ENCODE results near the gene MBP.

The MBP gene

DNA sequence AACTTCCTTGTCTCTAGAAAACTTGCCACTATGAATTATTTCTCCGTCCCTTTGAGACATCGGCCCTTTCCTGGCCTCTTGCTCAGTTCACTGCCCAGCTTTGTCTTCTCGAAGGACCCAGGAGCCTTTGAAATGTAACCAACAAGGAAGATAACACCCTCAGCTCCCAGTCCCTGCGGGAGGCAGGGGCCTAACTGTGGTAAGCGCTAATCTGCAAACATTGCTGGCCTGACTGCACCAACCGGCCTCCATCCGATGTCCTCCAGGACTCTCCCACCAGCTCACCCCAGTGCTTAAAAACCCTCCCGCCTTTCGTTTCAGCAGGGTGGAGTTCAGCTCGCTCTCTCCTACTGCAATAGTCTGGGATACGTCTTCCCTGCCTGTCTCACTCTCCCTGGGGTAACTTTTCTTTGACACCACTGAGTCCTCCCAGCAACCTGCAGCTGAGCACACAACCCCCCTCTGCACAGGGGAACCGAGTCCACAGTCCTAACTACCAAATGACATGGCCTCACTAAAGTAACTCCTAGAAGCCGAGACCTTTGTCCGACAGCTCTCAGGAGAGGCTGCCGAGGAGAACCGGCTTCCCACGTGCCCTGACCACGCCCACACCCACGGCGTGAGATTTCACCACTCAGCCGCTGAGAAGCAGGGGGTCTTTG is 76.1 kb downstream of the MBP start:
- Histone ChIP-seq H3K4me3 (ENCODE audit: severe bottlenecking) (no peak overlapping the region), H3K27me3 (ENCODE audit: insufficient read depth, poor library complexity, severe bottlenecking) (no peaks in the 10 kb centered on the region), H3K4me1 (ENCODE audit: insufficient read depth, poor library complexity, severe bottlenecking) (no peaks in the 10 kb centered on the region), H3K36me3 (ENCODE audit: low read depth) (no peaks in the 10 kb centered on the region; the same call in 1 of the 2 replicates), H3K9me3 (ENCODE audit: severe bottlenecking) (no peaks in the 10 kb centered on the region), H3K27ac (ENCODE audit: poor library complexity, severe bottlenecking) (no peak overlapping the region)
- ATAC-seq (ENCODE audit: low read depth) = no peak
- TF ChIP-seq, protein P1, sequence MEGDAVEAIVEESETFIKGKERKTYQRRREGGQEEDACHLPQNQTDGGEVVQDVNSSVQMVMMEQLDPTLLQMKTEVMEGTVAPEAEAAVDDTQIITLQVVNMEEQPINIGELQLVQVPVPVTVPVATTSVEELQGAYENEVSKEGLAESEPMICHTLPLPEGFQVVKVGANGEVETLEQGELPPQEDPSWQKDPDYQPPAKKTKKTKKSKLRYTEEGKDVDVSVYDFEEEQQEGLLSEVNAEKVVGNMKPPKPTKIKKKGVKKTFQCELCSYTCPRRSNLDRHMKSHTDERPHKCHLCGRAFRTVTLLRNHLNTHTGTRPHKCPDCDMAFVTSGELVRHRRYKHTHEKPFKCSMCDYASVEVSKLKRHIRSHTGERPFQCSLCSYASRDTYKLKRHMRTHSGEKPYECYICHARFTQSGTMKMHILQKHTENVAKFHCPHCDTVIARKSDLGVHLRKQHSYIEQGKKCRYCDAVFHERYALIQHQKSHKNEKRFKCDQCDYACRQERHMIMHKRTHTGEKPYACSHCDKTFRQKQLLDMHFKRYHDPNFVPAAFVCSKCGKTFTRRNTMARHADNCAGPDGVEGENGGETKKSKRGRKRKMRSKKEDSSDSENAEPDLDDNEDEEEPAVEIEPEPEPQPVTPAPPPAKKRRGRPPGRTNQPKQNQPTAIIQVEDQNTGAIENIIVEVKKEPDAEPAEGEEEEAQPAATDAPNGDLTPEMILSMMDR (IDR thresholded peaks at IDR 0.05; ENCODE audit: poor library complexity, severe bottlenecking) = no peak
- DNase-seq (ENCODE audit: low spot score) = no peak

DNA sequence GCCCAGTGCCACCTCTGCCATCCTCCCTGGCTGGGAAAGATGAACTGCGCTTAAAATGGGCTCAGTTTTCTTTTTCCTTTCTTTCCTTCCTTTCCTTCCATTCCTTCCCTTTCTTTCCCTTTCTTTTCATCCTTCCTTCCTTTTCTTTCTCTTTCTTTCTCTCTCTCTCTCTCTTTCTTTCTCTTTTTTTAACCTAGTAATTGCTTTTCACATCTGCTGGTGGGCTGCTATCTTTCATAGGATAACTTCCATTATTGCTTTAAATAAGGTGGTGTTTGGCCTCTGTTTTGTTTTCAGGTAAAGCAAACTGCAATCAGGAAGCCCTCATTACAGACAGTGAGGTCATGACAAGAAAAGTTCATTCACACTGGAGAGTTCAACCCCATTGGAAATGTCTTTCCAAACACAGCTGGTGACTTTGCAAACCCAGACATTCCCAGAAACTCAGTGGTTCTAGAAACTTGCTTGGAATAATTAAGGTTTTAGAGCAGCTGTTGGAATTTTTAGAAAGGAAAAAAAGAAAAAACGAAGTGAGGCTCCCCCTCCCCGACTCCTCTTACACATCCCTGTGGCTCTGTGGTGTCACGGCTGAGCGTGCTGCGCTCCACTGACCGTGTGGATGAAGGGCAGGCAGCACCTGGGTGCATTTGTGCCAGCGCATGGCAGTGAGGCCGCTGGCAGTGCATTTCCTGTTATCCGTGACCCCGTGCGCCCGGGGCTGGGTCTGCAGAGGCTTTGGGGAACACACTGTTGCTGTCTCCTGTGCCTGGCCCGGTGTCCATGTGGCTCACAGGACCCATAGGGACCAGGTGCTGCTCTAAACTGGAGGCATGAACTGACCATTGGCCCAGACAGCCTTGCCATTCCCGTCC is 76.9 kb downstream of the MBP start:
- H3K9me3 ChIP-seq (ENCODE audit: severe bottlenecking) = no peaks in the 10 kb centered on the region
- no peak overlapping the region for H3K27ac ChIP-seq (ENCODE audit: poor library complexity, severe bottlenecking)
- TF ChIP-seq, protein P1 (IDR thresholded peaks at IDR 0.05; ENCODE audit: poor library complexity, severe bottlenecking) = no peak
- H3K4me1 ChIP-seq (ENCODE audit: insufficient read depth, poor library complexity, severe bottlenecking) = no peaks in the 10 kb centered on the region
- ATAC-seq (ENCODE audit: low read depth) = no peak
- DNase-seq (ENCODE audit: low spot score) = no peak
- no peaks in the 10 kb centered on the region; the same call in 1 of the 2 replicates for H3K36me3 ChIP-seq (ENCODE audit: low read depth)
- no peak overlapping the region for H3K4me3 ChIP-seq (ENCODE audit: severe bottlenecking)
- no peaks in the 10 kb centered on the region for H3K27me3 ChIP-seq (ENCODE audit: insufficient read depth, poor library complexity, severe bottlenecking)

DNA sequence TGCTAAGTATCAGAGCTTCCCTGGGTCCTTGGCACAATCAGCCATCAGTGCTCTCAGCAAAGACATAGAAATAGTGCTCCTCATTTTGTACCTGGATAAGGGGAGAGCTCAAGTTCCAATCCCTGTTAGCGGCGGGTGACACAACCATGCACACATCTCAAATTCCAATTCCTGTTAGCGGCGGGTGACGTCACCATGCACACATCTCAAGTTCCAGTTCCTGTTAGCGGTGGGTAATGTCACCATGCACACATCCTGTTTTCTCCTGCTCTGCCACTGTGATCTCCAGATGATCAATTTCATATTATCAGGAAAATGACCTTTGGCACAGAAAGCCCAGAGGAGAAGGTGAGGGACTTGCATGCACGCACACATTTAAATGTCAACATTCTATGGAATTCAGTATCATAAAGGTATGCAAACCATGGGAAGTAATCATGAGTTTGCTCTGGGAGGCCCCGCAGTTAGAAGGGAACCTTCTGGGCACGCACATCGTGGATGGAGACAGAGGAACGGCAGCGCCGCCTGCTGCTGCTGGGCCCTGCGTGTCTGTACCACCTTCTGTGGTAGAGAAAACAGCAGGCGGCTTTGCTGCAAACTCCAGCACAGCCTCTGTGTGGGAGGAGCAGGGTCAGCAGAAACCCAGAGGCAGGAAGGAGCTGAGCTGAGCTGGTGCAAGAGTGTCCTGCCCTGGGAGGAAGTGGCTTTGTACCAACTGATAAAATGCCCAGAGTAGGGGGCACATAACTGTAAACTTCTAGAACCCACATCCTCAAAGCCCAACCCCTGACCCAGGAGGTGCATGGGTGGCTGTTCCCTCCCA is 77.8 kb downstream of the MBP start:
- TF ChIP-seq, protein P1 (IDR thresholded peaks at IDR 0.05; ENCODE audit: poor library complexity, severe bottlenecking) = no peak
- Histone ChIP-seq H3K27ac (ENCODE audit: poor library complexity, severe bottlenecking) (no peak overlapping the region), H3K27me3 (ENCODE audit: insufficient read depth, poor library complexity, severe bottlenecking) (no peaks in the 10 kb centered on the region), H3K36me3 (ENCODE audit: low read depth) (no peaks in the 10 kb centered on the region; the same call in 1 of the 2 replicates), H3K4me1 (ENCODE audit: insufficient read depth, poor library complexity, severe bottlenecking) (no peaks in the 10 kb centered on the region), H3K9me3 (ENCODE audit: severe bottlenecking) (no peaks in the 10 kb centered on the region), H3K4me3 (ENCODE audit: severe bottlenecking) (no peak overlapping the region)
- DNase-seq (ENCODE audit: low spot score) = no peak
- ATAC-seq (ENCODE audit: low read depth) = peak; percentile 52

DNA sequence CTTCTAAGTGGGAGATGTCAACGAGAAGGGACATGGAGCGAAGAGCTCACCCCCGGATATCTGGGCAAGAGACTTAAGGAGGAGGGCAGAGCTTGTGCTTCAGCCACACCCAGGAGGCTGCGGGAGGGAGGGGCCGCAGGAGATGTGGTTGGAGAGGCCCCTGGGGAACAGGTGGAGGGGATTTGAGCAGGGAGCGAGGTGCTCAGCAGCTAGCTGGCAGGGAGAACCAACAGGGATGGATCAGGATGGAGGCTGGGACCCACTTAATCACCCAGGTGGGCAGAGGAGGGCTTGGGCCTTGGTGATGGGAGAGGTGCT is 78.3 kb downstream of the MBP start:
- no peak overlapping the region for H3K27ac ChIP-seq (ENCODE audit: poor library complexity, severe bottlenecking)
- no peaks in the 10 kb centered on the region for H3K9me3 ChIP-seq (ENCODE audit: severe bottlenecking)
- no peak for DNase-seq (ENCODE audit: low spot score)
- H3K36me3 ChIP-seq (ENCODE audit: low read depth) = no peaks in the 10 kb centered on the region; the same call in 1 of the 2 replicates
- no peak overlapping the region for H3K4me3 ChIP-seq (ENCODE audit: severe bottlenecking)
- TF ChIP-seq, protein P1 (IDR thresholded peaks at IDR 0.05; ENCODE audit: poor library complexity, severe bottlenecking) = no peak
- no peaks in the 10 kb centered on the region for H3K27me3 ChIP-seq (ENCODE audit: insufficient read depth, poor library complexity, severe bottlenecking)
- no peaks in the 10 kb centered on the region for H3K4me1 ChIP-seq (ENCODE audit: insufficient read depth, poor library complexity, severe bottlenecking)
- no peak for ATAC-seq (ENCODE audit: low read depth)
